Suprapubic skin (tissue), 4 donors: ENCODE measurements around the gene ADGRD1. TPM values are rescaled to one million over a fixed set of nuclear protein-coding genes. Genes with fewer than 3 reads are reported as not detected.

Source experiments
- DNase-seq, 2 donors: peaks; one replicate each; pipeline ENCODE4 v3.0.0-alpha.2; 2019; ENCODE audit warnings: low spot score in 2 of 2
- H3K27ac ChIP-seq: fragments of 200-600 bp; sonication (generic); one replicate; pipeline ENCODE4 v1.5.1; 2019
- H3K27me3 ChIP-seq: fragments of 200-600 bp; sonication (generic); one replicate; pipeline ENCODE4 v1.5.1; 2019
- H3K36me3 ChIP-seq: fragments of 200-600 bp; sonication (generic); one replicate; pipeline ENCODE4 v1.5.1; 2019
- H3K4me1 ChIP-seq: fragments of 200-600 bp; sonication (generic); one replicate; pipeline ENCODE4 v1.5.1; 2019
- H3K4me3 ChIP-seq: fragments of 200-600 bp; sonication (generic); one replicate; pipeline ENCODE4 v1.5.1; 2019; ENCODE audit warnings: mild to moderate bottlenecking
- H3K9me3 ChIP-seq: fragments of 200-600 bp; sonication (generic); one replicate; pipeline ENCODE4 v1.5.1; 2019
- CTCF ChIP-seq, 2 donors: fragments of 200-600 bp in 1 of 2; fragments of 450-650 bp in 1 of 2; sonication (generic) in 1 of 2; IDR thresholded peaks; one replicate each; pipeline ENCODE4 v1.5.1; 2016 to 2019; ENCODE audit warnings: antibody characterized with exemption in 2 of 2, mild to moderate bottlenecking in 1 of 2, moderate library complexity in 1 of 2
- EP300 ChIP-seq: sonication (generic); formaldehyde crosslinking; IDR thresholded peaks from one replicate; pipeline ENCODE4 v1.6.1; 2017; ENCODE audit warnings: antibody characterized with exemption
- POLR2A ChIP-seq, 2 donors: fragments of 450-650 bp; IDR thresholded peaks; one replicate each; pipeline ENCODE4 v1.6.1; 2017; ENCODE audit warnings: antibody characterized with exemption in 2 of 2, mild to moderate bottlenecking in 2 of 2, moderate library complexity in 2 of 2
- POLR2AphosphoS5 ChIP-seq, 3 donors: sonication (generic); formaldehyde crosslinking; IDR thresholded peaks; one replicate each; pipeline ENCODE4 v1.6.1; 2017; ENCODE audit warnings: antibody characterized with exemption in 3 of 3
- WGBS: methylation state at CpG from one replicate; pipeline ENCODE4 v1.1.5; 2018; 5-methylcytosine and 5-hydroxymethylcytosine counted together
- total RNA-seq, 4 donors: library from RNA; depleted of rRNA; stranded (reverse); fragments of >200 nt; gene quantifications; one replicate each; pipeline ENCODE4 v1.1.0, GENCODE V29; 2016

The ADGRD1 gene
- total RNA-seq, 4 donors from 2014 or later, result 4.2 to 12.4 (median 10.4) TPM

- Histone ChIP-seq H3K9me3 (no peaks in the 10 kb centered on the region), H3K27me3 (peaks cover 17% of the 10 kb centered on the region), H3K4me1 (peaks cover 10% of the 10 kb centered on the region), H3K36me3 (no peaks in the 10 kb centered on the region), H3K4me3 (no peak overlapping the region), H3K27ac (no peak overlapping the region)
- TF ChIP-seq CTCF (IDR thresholded peaks at IDR 0.05), result no peak
- TF ChIP-seq POLR2AphosphoS5 (IDR thresholded peaks at IDR 0.05), result no peak
- no peak for TF ChIP-seq POLR2A (IDR thresholded peaks at IDR 0.05)
- no peak for TF ChIP-seq EP300
- 88% methylated on average over 23 of the region's 25 CpGs for WGBS
- peak; percentile 61 to 64 for DNase-seq
Measured at GRCh38 chr12:131094831-131095805, 141.4 kb downstream of the ADGRD1 start.

- Histone ChIP-seq H3K27me3 (peaks cover 17% of the 10 kb centered on the region), H3K9me3 (no peaks in the 10 kb centered on the region), H3K36me3 (no peaks in the 10 kb centered on the region), H3K4me1 (peaks cover 10% of the 10 kb centered on the region), H3K4me3 (no peak overlapping the region), H3K27ac (no peak overlapping the region)
- TF ChIP-seq EP300, result no peak
- no peak for TF ChIP-seq POLR2A (IDR thresholded peaks at IDR 0.05)
- TF ChIP-seq CTCF (IDR thresholded peaks at IDR 0.05), result no peak
- no peak for TF ChIP-seq POLR2AphosphoS5 (IDR thresholded peaks at IDR 0.05)
- WGBS, result 74% methylated on average over 24 of the region's 26 CpGs
- peak in 1 of 2 donors; percentile 43 for DNase-seq
Measured at GRCh38 chr12:131095826-131096680, 142.3 kb downstream of the ADGRD1 start.

- Histone ChIP-seq H3K9me3 (no peaks in the 10 kb centered on the region), H3K4me1 (peaks cover 10% of the 10 kb centered on the region), H3K4me3 (no peak overlapping the region), H3K27me3 (peaks cover 17% of the 10 kb centered on the region), H3K27ac (no peak overlapping the region), H3K36me3 (no peaks in the 10 kb centered on the region)
- TF ChIP-seq EP300, result no peak
- TF ChIP-seq CTCF (IDR thresholded peaks at IDR 0.05), result no peak
- no peak for TF ChIP-seq POLR2A (IDR thresholded peaks at IDR 0.05)
- no peak for TF ChIP-seq POLR2AphosphoS5 (IDR thresholded peaks at IDR 0.05)
- DNase-seq, result peak; percentile 54 to 65
- WGBS, result 78% methylated on average over 8 of the region's 13 CpGs
Measured at GRCh38 chr12:131096681-131097181, 143.0 kb downstream of the ADGRD1 start.

- 62% methylated on average over 6 of the region's 31 CpGs for WGBS
- Histone ChIP-seq H3K9me3 (no peaks in the 10 kb centered on the region), H3K27ac (no peak overlapping the region), H3K36me3 (no peaks in the 10 kb centered on the region), H3K27me3 (peaks cover 17% of the 10 kb centered on the region), H3K4me1 (peaks cover 10% of the 10 kb centered on the region), H3K4me3 (no peak overlapping the region)
- peak; percentile 62 to 77 for DNase-seq
- TF ChIP-seq EP300 (no peak), POLR2A (IDR thresholded peaks at IDR 0.05) (no peak), POLR2AphosphoS5 (IDR thresholded peaks at IDR 0.05) (no peak), CTCF (IDR thresholded peaks at IDR 0.05) (no peak)
Measured at GRCh38 chr12:131097202-131098177, 143.8 kb downstream of the ADGRD1 start.
